Natural killer cell (primary cell): ENCODE data around the gene PPP1R3A. TPM values are rescaled to one million over a fixed set of nuclear protein-coding genes. Genes with fewer than 3 reads are reported as not detected.

ENCODE experiments used
- ATAC-seq, 3 donors: fragments of 150-1000 bp in 2 of 3; fragments of 200-7000 bp in 1 of 3; cut with Tn5 transposase; 1 replicate in 1 of 3; 2 replicates in 2 of 3; pipeline ENCODE4 v1.10.0; 2021; ENCODE audit warnings: mild to moderate bottlenecking in 2 of 3, moderate library complexity in 2 of 3
- DNase-seq, 2 donors: peaks; one replicate each; pipeline versions ENCODE4 v3.0.0 to v3.0.0-alpha.2; 2013 to 2021; ENCODE audit warnings: mixed read lengths in 1 of 2
- H3K27ac ChIP-seq: one replicate; pipeline ENCODE4 v1.5.1; 2013; ENCODE audit warnings: mild to moderate bottlenecking, low read length
- H3K27me3 ChIP-seq: one replicate; pipeline ENCODE4 v1.6.1; 2013; ENCODE audit warnings: low read length; ENCODE audit not compliant: control insufficient read depth, insufficient read depth
- H3K36me3 ChIP-seq: one replicate; pipeline ENCODE4 v1.6.1; 2013; ENCODE audit warnings: low read length; ENCODE audit not compliant: control insufficient read depth, insufficient read depth
- H3K4me1 ChIP-seq: one replicate; pipeline ENCODE4 v1.6.1; 2013; ENCODE audit warnings: low read length; ENCODE audit not compliant: control insufficient read depth, insufficient read depth
- H3K4me3 ChIP-seq: one replicate; pipeline ENCODE4 v1.5.1; 2013; ENCODE audit warnings: low read length
- H3K9me3 ChIP-seq: one replicate; pipeline ENCODE4 v1.6.1; 2013; ENCODE audit warnings: low read length; ENCODE audit not compliant: control insufficient read depth, insufficient read depth
- H3K27ac Mint-ChIP-seq, 2 donors: one replicate each; pipeline ENCODE4 v1.8.0; 2022; ENCODE audit warnings: mild to moderate bottlenecking in 2 of 2, mixed read lengths in 2 of 2, moderate library complexity in 1 of 2
- H3K27me3 Mint-ChIP-seq, 2 donors: one replicate each; pipeline ENCODE4 v1.8.0; 2022; ENCODE audit warnings: low read depth in 2 of 2, mixed read lengths in 2 of 2
- H3K36me3 Mint-ChIP-seq: one replicate; pipeline ENCODE4 v1.8.0; 2022; ENCODE audit warnings: mixed read lengths
- H3K4me1 Mint-ChIP-seq, 2 donors: one replicate each; pipeline ENCODE4 v1.8.0; 2022; ENCODE audit warnings: mixed read lengths in 2 of 2
- H3K4me3 Mint-ChIP-seq: one replicate; pipeline ENCODE4 v1.8.0; 2022; ENCODE audit warnings: mild to moderate bottlenecking, moderate library complexity, mixed read lengths
- H3K9me3 Mint-ChIP-seq, 2 donors: one replicate each; pipeline ENCODE4 v1.8.0; 2022; ENCODE audit warnings: mixed read lengths in 2 of 2
- WGBS: methylation state at CpG from one replicate; pipeline ENCODE4 v1.1.7; 2013; ENCODE audit warnings: missing lambda C conversion rate; ENCODE audit not compliant: insufficient coverage; 5-methylcytosine and 5-hydroxymethylcytosine counted together
- intact Hi-C: fragments of 100-400 bp; cut with micrococcal nuclease; formaldehyde crosslinking; loops from one replicate; pipeline ENCODE4 v1.14.2; 2022
- total RNA-seq, 4 donors: library from RNA; stranded (reverse); fragments of 120-200 nt in 1 of 4; gene quantifications; one replicate each; pipeline versions ENCODE4 v1.2.3 to v1.2.4, GENCODE V29; 2013 to 2022
- TF ChIP-seq, protein P1 (sequence below): fragments of 200-600 bp; IDR thresholded peaks from one replicate; pipeline ENCODE4 v1.8.0; 2022; ENCODE audit warnings: antibody characterized with exemption

Gene PPP1R3A
- total RNA-seq, 3 donors from 2014 or later (not counting 1 experiment from before 2014, with no cell fraction given), result not detected

DNA sequence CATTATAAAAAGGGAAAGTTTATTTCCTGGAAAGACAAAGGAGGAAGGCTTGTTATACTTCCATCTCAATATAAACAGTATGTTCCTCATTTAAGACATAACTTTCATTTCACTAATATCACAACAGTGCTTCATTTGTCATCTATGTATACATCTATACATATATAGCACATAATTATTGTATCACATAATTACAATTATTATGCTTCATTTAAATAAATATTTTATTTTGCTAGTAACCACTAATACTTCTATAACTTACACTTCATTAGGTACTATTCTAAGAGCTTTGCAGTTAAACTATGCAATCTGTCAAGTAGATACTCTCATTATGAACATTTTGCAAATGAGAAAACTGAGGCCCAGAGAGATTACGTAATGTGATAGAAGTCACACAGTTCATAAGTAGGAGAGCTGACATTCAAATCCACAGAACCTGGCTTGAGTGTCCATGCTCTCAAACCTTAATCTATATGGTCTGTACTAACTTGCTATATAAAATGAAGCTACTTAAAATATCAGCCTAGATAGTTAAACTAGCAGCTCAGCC lies 86.5 kb downstream of the PPP1R3A start:
- no peak overlapping the region for H3K4me3 Mint-ChIP-seq
- ATAC-seq, result no peak
- no peaks in the 10 kb centered on the region for H3K27me3 ChIP-seq
- TF ChIP-seq, protein P1, sequence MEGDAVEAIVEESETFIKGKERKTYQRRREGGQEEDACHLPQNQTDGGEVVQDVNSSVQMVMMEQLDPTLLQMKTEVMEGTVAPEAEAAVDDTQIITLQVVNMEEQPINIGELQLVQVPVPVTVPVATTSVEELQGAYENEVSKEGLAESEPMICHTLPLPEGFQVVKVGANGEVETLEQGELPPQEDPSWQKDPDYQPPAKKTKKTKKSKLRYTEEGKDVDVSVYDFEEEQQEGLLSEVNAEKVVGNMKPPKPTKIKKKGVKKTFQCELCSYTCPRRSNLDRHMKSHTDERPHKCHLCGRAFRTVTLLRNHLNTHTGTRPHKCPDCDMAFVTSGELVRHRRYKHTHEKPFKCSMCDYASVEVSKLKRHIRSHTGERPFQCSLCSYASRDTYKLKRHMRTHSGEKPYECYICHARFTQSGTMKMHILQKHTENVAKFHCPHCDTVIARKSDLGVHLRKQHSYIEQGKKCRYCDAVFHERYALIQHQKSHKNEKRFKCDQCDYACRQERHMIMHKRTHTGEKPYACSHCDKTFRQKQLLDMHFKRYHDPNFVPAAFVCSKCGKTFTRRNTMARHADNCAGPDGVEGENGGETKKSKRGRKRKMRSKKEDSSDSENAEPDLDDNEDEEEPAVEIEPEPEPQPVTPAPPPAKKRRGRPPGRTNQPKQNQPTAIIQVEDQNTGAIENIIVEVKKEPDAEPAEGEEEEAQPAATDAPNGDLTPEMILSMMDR, result no peak
- H3K4me1 ChIP-seq, result no peaks in the 10 kb centered on the region
- peaks cover 8 to 9% of the 10 kb centered on the region in 2 donors for H3K9me3 Mint-ChIP-seq
- intact Hi-C loops, result no loop called here
- no peaks in the 10 kb centered on the region for H3K36me3 ChIP-seq
- no peak overlapping the region for H3K4me3 ChIP-seq
- H3K27me3 Mint-ChIP-seq, result no peaks in the 10 kb centered on the region
- no peak overlapping the region for H3K27ac ChIP-seq
- no peak overlapping the region for H3K27ac Mint-ChIP-seq
- H3K9me3 ChIP-seq, result no peaks in the 10 kb centered on the region
- DNase-seq, result no peak
- H3K36me3 Mint-ChIP-seq, result no peaks in the 10 kb centered on the region
- 100% methylated on average over 1 of the region's 1 CpG for WGBS
- H3K4me1 Mint-ChIP-seq, result no peaks in the 10 kb centered on the region

DNA sequence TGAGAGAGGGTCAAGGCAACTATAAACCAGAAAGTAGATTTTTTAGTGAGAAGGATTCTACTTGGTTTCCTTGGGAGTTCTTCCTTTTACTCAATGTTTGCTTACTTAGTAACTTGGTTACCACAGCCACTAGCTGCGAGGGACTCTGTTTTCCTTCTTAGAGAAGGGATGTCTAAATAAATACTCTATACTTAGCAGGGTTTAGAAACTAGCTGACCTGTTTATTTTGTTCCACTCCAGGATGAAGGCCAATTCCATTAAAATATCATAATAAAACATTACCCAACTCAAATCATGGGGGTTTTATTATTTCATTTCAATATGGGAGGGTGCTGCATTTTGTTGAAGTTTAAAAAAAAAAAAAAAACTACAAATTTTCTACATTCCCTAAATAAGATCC lies 87.3 kb downstream of the PPP1R3A start:
- no peaks in the 10 kb centered on the region for H3K9me3 ChIP-seq
- H3K4me1 ChIP-seq, result no peaks in the 10 kb centered on the region
- ATAC-seq, result no peak
- TF ChIP-seq, protein P1, result no peak
- H3K9me3 Mint-ChIP-seq, result peaks cover 10 to 13% of the 10 kb centered on the region in 2 donors
- no CpG with 5 or more reads among the region's 1 CpG for WGBS
- H3K27me3 Mint-ChIP-seq, result no peaks in the 10 kb centered on the region
- no peaks in the 10 kb centered on the region for H3K36me3 ChIP-seq
- H3K27ac ChIP-seq, result no peak overlapping the region
- no peaks in the 10 kb centered on the region for H3K36me3 Mint-ChIP-seq
- no peaks in the 10 kb centered on the region for H3K4me1 Mint-ChIP-seq
- no peak overlapping the region for H3K4me3 Mint-ChIP-seq
- H3K4me3 ChIP-seq, result no peak overlapping the region
- H3K27me3 ChIP-seq, result no peaks in the 10 kb centered on the region
- H3K27ac Mint-ChIP-seq, result no peak overlapping the region
- no peak for DNase-seq
- intact Hi-C loops, result no loop called here

DNA sequence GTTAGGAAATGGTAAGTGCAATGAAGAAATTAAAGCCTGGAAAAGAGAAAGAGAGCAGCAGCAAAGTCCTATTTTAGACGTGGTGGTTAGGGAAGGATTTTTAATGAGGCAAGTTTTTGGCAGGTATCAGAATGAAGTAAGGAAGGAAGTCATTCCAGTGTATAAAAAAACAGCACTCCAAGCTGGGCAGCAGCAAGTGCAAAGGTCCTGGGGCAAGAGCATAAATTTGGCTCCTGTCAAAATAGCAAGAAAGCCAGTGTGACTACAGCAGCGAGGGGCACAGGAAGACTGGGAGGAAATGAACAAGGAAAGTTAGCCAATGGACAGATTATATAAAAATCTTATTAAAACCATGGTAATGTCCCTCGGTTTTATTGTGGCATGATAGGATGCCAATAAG lies 90.2 kb downstream of the PPP1R3A start:
- 62% methylated on average over 2 of the region's 3 CpGs for WGBS
- H3K4me1 Mint-ChIP-seq, result no peaks in the 10 kb centered on the region
- no peak overlapping the region for H3K27ac Mint-ChIP-seq
- Histone ChIP-seq H3K27me3 (no peaks in the 10 kb centered on the region), H3K9me3 (no peaks in the 10 kb centered on the region), H3K36me3 (no peaks in the 10 kb centered on the region), H3K4me3 (no peak overlapping the region), H3K27ac (no peak overlapping the region), H3K4me1 (no peaks in the 10 kb centered on the region)
- TF ChIP-seq, protein P1, result no peak
- H3K36me3 Mint-ChIP-seq, result no peaks in the 10 kb centered on the region
- no peaks in the 10 kb centered on the region for H3K27me3 Mint-ChIP-seq
- no peak overlapping the region for H3K4me3 Mint-ChIP-seq
- peaks cover 10 to 17% of the 10 kb centered on the region in 2 donors for H3K9me3 Mint-ChIP-seq
- DNase-seq (no peak), ATAC-seq (no peak)
- intact Hi-C loops, result no loop called here
